ENCODE results near the gene TIGD4.

- TF ChIP-seq POLR2AphosphoS5 (IDR thresholded peaks at IDR 0.05) (no peak), POLR2A (IDR thresholded peaks at IDR 0.05) (no peak)
- TF ChIP-seq, protein P1, sequence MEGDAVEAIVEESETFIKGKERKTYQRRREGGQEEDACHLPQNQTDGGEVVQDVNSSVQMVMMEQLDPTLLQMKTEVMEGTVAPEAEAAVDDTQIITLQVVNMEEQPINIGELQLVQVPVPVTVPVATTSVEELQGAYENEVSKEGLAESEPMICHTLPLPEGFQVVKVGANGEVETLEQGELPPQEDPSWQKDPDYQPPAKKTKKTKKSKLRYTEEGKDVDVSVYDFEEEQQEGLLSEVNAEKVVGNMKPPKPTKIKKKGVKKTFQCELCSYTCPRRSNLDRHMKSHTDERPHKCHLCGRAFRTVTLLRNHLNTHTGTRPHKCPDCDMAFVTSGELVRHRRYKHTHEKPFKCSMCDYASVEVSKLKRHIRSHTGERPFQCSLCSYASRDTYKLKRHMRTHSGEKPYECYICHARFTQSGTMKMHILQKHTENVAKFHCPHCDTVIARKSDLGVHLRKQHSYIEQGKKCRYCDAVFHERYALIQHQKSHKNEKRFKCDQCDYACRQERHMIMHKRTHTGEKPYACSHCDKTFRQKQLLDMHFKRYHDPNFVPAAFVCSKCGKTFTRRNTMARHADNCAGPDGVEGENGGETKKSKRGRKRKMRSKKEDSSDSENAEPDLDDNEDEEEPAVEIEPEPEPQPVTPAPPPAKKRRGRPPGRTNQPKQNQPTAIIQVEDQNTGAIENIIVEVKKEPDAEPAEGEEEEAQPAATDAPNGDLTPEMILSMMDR (IDR thresholded peaks at IDR 0.05) = no peak
These were observed 5.6 kb downstream of the TIGD4 start for GRCh38 chr4:152773953-152774352.
